ENCODE results near the gene ABHD17C. TPM values are rescaled to one million over a fixed set of nuclear protein-coding genes. Genes with fewer than 3 reads are reported as not detected.

ABHD17C gene
- total and polyA plus RNA-seq, 3 donors from 2014 or later = 8.0 to 16.3 (median 10.0) TPM

GRCh38 chr15:80698676-80699075 lies 3.6 kb downstream of the ABHD17C start:
- Histone ChIP-seq H3K9me3 (no peaks in the 10 kb centered on the region), H3K4me1 (peaks cover 24% of the 10 kb centered on the region), H3K36me3 (ENCODE audit: low read depth, missing control alignments) (no peaks in the 10 kb centered on the region), H3K4me3 (no peak overlapping the region), H3K27me3 (no peaks in the 10 kb centered on the region), H3K27ac (no peak overlapping the region)
- WGBS, 2 donors = 71 to 87% methylated on average over 1 of the region's 1 CpG
- TF ChIP-seq POLR2A (IDR thresholded peaks at IDR 0.05) (no peak), CTCF (IDR thresholded peaks at IDR 0.05) (no peak)
- intact Hi-C loops (cut with DNase I; ENCODE audit: low total_unique reads) = no loop called here
- DNase-seq = no peak

- no peak overlapping the region for H3K27ac ChIP-seq
- no peak for DNase-seq
- H3K27me3 ChIP-seq = no peaks in the 10 kb centered on the region
- H3K4me3 ChIP-seq = no peak overlapping the region
- no peaks in the 10 kb centered on the region for H3K36me3 ChIP-seq (ENCODE audit: low read depth, missing control alignments)
- 93 to 97% methylated on average over 1 of the region's 1 CpG for WGBS, 2 donors
- TF ChIP-seq POLR2A (IDR thresholded peaks at IDR 0.05) (no peak), CTCF (IDR thresholded peaks at IDR 0.05) (no peak)
- peaks cover 24% of the 10 kb centered on the region for H3K4me1 ChIP-seq
- no peaks in the 10 kb centered on the region for H3K9me3 ChIP-seq
- intact Hi-C loops (cut with DNase I; ENCODE audit: low total_unique reads) = no loop called here
Observed at GRCh38 chr15:80699981-80700380, 4.9 kb downstream of the ABHD17C start.

- Histone ChIP-seq H3K36me3 (ENCODE audit: low read depth, missing control alignments) (no peaks in the 10 kb centered on the region), H3K4me3 (no peak overlapping the region), H3K27me3 (no peaks in the 10 kb centered on the region), H3K9me3 (no peaks in the 10 kb centered on the region), H3K27ac (no peak overlapping the region), H3K4me1 (peaks cover 12% of the 10 kb centered on the region)
- intact Hi-C loops (cut with DNase I; ENCODE audit: low total_unique reads) = no loop called here
- TF ChIP-seq POLR2A (IDR thresholded peaks at IDR 0.05) (no peak), CTCF (IDR thresholded peaks at IDR 0.05) (no peak)
- no peak for DNase-seq
- 80 to 84% methylated on average over 7 of the region's 7 CpGs for WGBS, 2 donors
Observed at GRCh38 chr15:80701676-80702311, 6.7 kb downstream of the ABHD17C start.

GRCh38 chr15:80703081-80703480 lies 8.0 kb downstream of the ABHD17C start:
- H3K4me1 ChIP-seq = peaks cover 7% of the 10 kb centered on the region
- intact Hi-C loops (cut with DNase I; ENCODE audit: low total_unique reads) = no loop called here
- no peak for TF ChIP-seq CTCF (IDR thresholded peaks at IDR 0.05)
- WGBS, 2 donors = 78 to 91% methylated on average over 5 of the region's 5 CpGs
- H3K27me3 ChIP-seq = no peaks in the 10 kb centered on the region
- DNase-seq = no peak
- H3K4me3 ChIP-seq = no peak overlapping the region
- H3K9me3 ChIP-seq = no peaks in the 10 kb centered on the region
- no peaks in the 10 kb centered on the region for H3K36me3 ChIP-seq (ENCODE audit: low read depth, missing control alignments)
- no peak overlapping the region for H3K27ac ChIP-seq

- WGBS, 2 donors = 84 to 95% methylated on average over 3 of the region's 3 CpGs
- Histone ChIP-seq H3K27ac (no peak overlapping the region), H3K9me3 (no peaks in the 10 kb centered on the region), H3K4me3 (no peak overlapping the region), H3K4me1 (peaks cover 7% of the 10 kb centered on the region), H3K36me3 (ENCODE audit: low read depth, missing control alignments) (no peaks in the 10 kb centered on the region), H3K27me3 (no peaks in the 10 kb centered on the region)
- intact Hi-C loops (cut with DNase I; ENCODE audit: low total_unique reads) = no loop called here
- DNase-seq = no peak
- TF ChIP-seq POLR2A (IDR thresholded peaks at IDR 0.05) (no peak), CTCF (IDR thresholded peaks at IDR 0.05) (no peak)
Observed at GRCh38 chr15:80703965-80704364, 8.9 kb downstream of the ABHD17C start.

All from testis (tissue), 3 donors.